ENCODE results near the gene CLPTM1. TPM values are rescaled to one million over a fixed set of nuclear protein-coding genes. Genes with fewer than 3 reads are reported as not detected.

CLPTM1 gene
- total and polyA plus RNA-seq, 12 donors, result 67.8 to 306 (median 244) TPM

GRCh38 chr19:45032421-45032820, 77.2 kb downstream of the CLPTM1 start:
- H3K27ac ChIP-seq, result no peak overlapping the region
- no peaks in the 10 kb centered on the region for H3K4me1 ChIP-seq (replicated peaks in 1 of 2)
- TF ChIP-seq, protein P1, sequence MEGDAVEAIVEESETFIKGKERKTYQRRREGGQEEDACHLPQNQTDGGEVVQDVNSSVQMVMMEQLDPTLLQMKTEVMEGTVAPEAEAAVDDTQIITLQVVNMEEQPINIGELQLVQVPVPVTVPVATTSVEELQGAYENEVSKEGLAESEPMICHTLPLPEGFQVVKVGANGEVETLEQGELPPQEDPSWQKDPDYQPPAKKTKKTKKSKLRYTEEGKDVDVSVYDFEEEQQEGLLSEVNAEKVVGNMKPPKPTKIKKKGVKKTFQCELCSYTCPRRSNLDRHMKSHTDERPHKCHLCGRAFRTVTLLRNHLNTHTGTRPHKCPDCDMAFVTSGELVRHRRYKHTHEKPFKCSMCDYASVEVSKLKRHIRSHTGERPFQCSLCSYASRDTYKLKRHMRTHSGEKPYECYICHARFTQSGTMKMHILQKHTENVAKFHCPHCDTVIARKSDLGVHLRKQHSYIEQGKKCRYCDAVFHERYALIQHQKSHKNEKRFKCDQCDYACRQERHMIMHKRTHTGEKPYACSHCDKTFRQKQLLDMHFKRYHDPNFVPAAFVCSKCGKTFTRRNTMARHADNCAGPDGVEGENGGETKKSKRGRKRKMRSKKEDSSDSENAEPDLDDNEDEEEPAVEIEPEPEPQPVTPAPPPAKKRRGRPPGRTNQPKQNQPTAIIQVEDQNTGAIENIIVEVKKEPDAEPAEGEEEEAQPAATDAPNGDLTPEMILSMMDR (IDR thresholded peaks at IDR 0.05), result no peak
- TF ChIP-seq POLR2A (IDR thresholded peaks at IDR 0.05), result no peak
- no peak overlapping the region for H3K4me3 ChIP-seq
- peaks cover 0 to 52% of the 10 kb centered on the region in 2 donors for H3K36me3 ChIP-seq (replicated peaks in 1 of 2)
- 72 to 92% (median 81%) methylated on average over 14 to 18 of the region's 18 CpGs for WGBS, 4 donors
- DNase-seq, result no peak
- intact Hi-C loops (cut with DNase I), result no loop called here
- no peaks in the 10 kb centered on the region for H3K27me3 ChIP-seq
- no peaks in the 10 kb centered on the region for H3K9me3 ChIP-seq (replicated peaks in 1 of 3)

GRCh38 chr19:45035755-45036154, 80.6 kb downstream of the CLPTM1 start:
- no peak overlapping the region for H3K27ac ChIP-seq
- H3K4me1 ChIP-seq (replicated peaks in 1 of 2), result peaks cover 7 to 20% of the 10 kb centered on the region in 2 donors
- H3K9me3 ChIP-seq (replicated peaks in 1 of 3), result no peaks in the 10 kb centered on the region
- no peak overlapping the region for H3K4me3 ChIP-seq
- 91 to 98% (median 97%) methylated on average over 6 of the region's 6 CpGs for WGBS, 4 donors
- H3K36me3 ChIP-seq (replicated peaks in 1 of 2), result peaks cover 0 to 45% of the 10 kb centered on the region in 2 donors
- intact Hi-C loops (cut with DNase I), result no loop called here
- DNase-seq, result no peak
- TF ChIP-seq, protein P1 (IDR thresholded peaks at IDR 0.05), result no peak
- no peak for TF ChIP-seq POLR2A (IDR thresholded peaks at IDR 0.05)
- no peaks in the 10 kb centered on the region for H3K27me3 ChIP-seq

GRCh38 chr19:45037393-45038169, 82.4 kb downstream of the CLPTM1 start:
- H3K27me3 ChIP-seq, result no peaks in the 10 kb centered on the region
- peak in 1 of 7 donors; percentile 41 for DNase-seq
- H3K9me3 ChIP-seq (replicated peaks in 1 of 3), result no peaks in the 10 kb centered on the region
- H3K36me3 ChIP-seq (replicated peaks in 1 of 2), result peaks cover 0 to 59% of the 10 kb centered on the region in 2 donors
- H3K27ac ChIP-seq, result no peak overlapping the region
- peaks cover 7 to 32% of the 10 kb centered on the region in 2 donors for H3K4me1 ChIP-seq (replicated peaks in 1 of 2)
- TF ChIP-seq, protein P1 (IDR thresholded peaks at IDR 0.05), result no peak
- TF ChIP-seq POLR2A (IDR thresholded peaks at IDR 0.05), result no peak
- WGBS, 4 donors, result 86 to 90% (median 89%) methylated on average over 23 to 37 of the region's 37 CpGs
- H3K4me3 ChIP-seq, result no peak overlapping the region
- intact Hi-C loops (cut with DNase I), result no loop called here

DNA sequence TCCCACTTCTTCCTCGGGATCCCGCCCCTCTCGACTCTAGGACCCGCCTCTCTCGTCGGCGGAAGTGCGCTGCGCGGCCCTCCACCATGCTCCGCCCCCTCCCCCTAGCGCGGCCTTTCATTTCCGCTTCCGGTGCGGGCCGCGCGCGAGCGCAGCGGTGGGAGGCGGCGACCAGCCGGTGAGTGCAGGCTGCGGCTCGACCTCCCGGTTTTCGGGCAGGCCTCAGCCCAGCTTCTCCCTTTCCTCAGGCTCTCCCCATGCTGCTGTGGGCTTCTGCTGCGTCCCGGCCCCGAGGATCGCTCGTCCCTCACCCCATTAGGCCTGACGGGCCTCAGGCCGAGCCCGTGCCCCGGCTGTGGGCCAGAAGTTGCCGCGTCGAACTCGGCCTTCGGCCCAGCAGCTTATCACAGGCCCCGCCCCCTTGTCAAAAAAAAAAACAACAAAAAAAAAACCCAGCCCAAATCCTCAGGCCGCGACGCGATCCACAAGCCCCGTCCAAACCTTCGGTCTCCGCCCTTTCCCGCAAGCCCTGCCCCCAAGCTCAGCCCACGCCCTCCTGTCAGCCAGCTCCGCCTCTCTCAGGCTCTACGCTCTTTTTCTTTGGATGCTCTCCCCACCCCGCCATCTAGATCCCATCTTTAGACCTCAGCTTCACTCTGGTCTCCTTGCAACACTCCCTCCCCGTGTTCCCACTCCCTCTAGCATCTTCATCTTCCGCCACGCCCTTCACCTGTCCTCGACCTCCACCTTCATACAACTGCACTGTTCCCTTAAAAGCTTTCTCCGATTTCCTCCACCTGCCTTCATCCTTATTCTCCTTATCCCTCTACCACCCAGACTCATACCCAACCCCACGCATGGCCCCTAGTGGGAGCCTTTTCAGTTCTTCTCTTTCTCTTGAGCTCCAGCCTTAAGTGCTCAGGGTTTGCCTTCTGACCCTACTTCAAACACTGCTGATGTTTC, 84.0 kb downstream of the CLPTM1 start, which contains the start of gene CLASRP:
CLASRP (plus strand) TSS at position 115 of the 963 bp plus-strand sequence. CDS start 1,168 bp downstream, outside the sequence.
- peaks cover 0 to 62% of the 10 kb centered on the region in 2 donors for H3K36me3 ChIP-seq (replicated peaks in 1 of 2)
- intact Hi-C loops (cut with DNase I), result no loop called here
- 1 to 3% (median 2%) methylated on average over 45 to 62 of the region's 62 CpGs for WGBS, 4 donors

More for the DNA sequence above, 84.0 kb downstream of the CLPTM1 start, which contains the start of gene CLASRP:
- Histone ChIP-seq H3K27ac (peak within 1 kb of the TSS; percentile 86 to 98 (median 96)), H3K9me3 (replicated peaks in 1 of 3) (no peaks in the 10 kb centered on the region), H3K4me1 (replicated peaks in 1 of 2) (peaks cover 7 to 32% of the 10 kb centered on the region in 2 donors), H3K27me3 (no peaks in the 10 kb centered on the region), H3K4me3 (peak within 1 kb of the TSS; percentile 70 to 92 (median 78))
- TF ChIP-seq, protein P1 (IDR thresholded peaks at IDR 0.05), result no peak
- peak; percentile 85 to 91 for TF ChIP-seq POLR2A (IDR thresholded peaks at IDR 0.05)
- DNase-seq, result peak; percentile 91 to 95 (median 94)

Data from adrenal gland (tissue), 12 donors.